HG03354 (cell line): ENCODE data around the gene C1orf167.

ENCODE experiments used
- ATAC-seq: cut with Tn5 transposase; IDR thresholded peaks from one replicate; pipeline ENCODE4 v1.9.1; 2021; ENCODE audit warnings: mild to moderate bottlenecking; ENCODE audit not compliant: unreplicated experiment, poor library complexity, severe bottlenecking

Gene C1orf167

DNA sequence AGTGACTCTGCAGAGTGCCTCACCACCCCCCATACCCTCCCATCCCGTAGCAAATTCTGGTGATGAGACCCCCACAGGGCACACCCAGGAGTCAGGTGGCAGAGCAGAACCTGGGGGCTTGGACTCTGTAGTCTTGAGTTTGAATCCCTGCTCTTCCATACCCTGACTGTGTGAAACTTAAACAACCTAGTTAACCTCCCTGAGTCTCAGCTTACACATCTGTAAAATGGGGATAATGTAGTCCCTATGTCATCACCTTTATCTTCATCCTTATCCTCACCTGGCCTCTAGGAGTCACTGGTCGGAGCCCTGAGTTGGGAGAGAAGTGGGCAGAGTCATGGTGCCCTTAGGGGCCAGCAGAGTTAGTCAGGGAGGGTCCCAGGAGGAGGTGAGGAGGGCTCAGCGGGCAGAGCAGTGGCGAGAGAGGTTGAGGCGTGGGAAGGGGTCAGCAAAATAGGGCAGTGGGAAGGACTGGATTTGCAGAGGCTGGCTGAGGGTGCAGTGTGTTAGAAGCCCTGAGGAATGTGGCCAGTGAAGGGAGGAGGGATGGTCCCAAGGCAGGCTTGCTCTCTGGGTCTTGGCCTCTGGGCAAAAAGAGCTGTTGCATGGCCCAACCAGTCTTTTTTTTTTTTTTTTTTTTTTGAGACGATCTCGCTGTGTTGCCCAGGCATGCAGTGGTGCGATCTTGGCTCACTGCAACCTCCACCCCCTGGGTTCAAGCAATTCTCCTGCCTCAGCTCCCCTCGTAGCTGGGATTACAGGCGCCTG is 18.6 kb downstream of the C1orf167 start:
- no peak for ATAC-seq

GRCh38 chr1:11781297-11781696 is 19.3 kb downstream of the C1orf167 start:
- no peak for ATAC-seq

DNA sequence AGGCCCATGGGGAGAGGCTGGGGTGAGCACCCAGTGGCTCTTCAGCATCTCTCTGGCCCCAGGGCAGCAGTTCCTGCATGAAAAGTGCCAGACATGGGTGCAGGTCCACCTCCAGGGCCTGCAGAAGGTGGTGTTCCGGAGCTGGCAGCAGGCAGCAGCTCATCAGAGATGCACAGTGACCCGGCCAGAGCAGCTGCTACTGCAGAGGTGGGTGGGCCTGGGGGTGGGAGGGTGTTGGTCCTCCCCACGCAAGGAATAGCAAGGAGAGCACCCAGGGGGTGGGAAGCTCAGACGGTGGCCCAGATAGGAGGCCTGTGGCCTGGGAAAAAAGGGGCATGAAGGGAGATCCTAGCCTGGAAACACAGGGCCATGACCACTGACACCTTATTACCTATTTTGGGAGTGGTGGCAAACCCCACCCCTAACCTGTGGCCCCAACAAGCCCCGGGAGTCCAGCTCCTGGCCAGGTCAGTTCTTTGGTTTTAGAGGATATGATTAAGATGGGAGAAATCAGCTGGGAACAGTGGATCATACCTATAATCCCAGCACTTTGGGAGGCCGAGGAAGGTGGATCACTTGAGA is 20.2 kb downstream of the C1orf167 start:
- no peak for ATAC-seq

DNA sequence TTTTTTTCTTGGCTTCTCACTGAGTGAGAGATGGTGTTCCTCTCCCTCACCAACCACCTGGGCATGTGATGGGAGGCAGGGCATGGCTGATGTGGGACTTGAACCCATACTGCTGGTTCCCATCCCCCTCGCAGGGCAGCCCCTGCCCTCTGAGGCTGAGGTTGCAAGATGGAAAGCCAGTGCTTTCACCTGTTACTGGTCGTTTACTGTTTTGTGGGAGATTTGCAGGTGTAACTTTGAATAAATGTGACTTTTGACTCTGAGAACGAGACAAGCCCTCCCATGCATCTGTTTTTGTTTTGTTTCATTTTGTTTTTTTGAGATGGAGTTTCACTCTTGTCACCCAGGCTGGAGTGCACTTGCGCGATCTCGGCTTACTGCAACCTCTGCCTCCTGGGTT is 21.6 kb downstream of the C1orf167 start:
- ATAC-seq = no peak

DNA sequence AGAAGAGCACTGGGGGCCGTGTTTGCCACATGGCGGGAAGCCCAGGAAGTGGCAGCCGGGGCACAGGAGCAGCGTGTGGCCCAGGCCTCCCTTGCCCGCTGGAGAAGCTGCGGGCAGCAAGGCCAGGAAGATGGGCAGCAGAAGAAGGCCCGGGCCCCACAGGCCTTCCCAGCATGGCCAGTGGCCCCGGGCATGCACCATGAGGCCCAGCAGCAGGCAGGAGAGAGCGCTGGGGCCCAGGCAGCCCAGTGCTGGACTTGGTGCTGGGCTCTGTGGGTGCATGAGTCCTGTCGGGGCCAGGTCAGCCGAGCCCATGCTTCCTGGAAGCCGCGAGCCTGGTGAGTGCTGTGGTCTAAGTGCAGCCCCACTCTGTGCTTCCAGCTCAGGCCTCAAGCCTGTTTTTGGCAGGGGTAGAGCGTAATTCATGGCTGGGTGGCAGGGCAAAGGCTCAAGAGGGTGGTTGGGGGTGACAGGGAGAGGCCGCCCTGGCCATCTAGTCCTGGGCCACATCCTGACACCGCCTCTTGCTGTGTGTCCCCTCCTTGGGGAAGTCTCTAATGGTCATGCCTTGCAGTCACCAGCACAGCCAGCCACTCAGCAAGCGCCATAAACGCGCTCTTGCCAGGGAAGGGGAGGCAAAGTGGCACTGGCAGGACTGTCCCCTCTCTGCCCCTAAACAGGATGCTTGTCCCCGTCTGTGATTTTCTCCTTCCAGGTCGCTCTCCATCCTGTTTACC is 22.4 kb downstream of the C1orf167 start:
- ATAC-seq = peak; percentile 8

- peak; percentile 64 for ATAC-seq
Measured at GRCh38 chr1:11784993-11785769, 23.2 kb downstream of the C1orf167 start.

- no peak for ATAC-seq
Measured at GRCh38 chr1:11786168-11786567, 24.2 kb downstream of the C1orf167 start.

DNA sequence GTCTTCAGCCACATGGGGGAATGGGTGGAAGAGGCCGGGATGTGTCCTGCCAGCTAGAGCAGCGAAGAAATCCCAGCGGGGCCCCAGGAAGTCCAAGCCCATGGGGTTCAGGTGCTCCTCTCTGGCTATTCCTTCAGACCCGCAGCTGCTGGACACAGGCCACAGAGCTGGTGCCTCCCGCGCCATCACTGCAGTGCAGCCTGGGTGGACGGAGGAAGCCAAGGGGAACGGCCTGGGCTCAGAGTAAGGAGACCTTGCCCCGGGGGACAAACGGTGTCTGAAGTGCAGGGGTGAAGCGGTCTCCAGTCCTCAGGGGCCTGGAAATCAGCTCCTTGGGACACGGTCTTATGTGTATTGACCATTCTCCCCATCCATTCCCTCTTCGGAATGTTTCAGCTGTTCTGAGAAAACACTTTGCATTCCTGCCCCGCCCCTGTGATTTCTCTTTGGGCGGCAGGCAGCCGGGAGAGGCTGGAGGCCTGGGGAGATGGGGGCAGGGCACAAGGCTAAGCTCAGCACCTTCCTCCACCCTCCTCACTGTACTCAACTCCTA is 25.3 kb downstream of the C1orf167 start:
- no peak for ATAC-seq

GRCh38 chr1:11787804-11788436 is 25.9 kb downstream of the C1orf167 start:
- ATAC-seq = no peak

- ATAC-seq = no peak
Measured at GRCh38 chr1:11788549-11789053, 26.6 kb downstream of the C1orf167 start.

- no peak for ATAC-seq
Measured at GRCh38 chr1:11789126-11790067, 27.4 kb downstream of the C1orf167 start.

GRCh38 chr1:11790101-11790879 is 28.3 kb downstream of the C1orf167 start:
- ATAC-seq = no peak

GRCh38 chr1:11790880-11791715 is 29.1 kb downstream of the C1orf167 start:
- ATAC-seq = no peak

GRCh38 chr1:11792106-11792505 is 30.1 kb downstream of the C1orf167 start:
- no peak for ATAC-seq

DNA sequence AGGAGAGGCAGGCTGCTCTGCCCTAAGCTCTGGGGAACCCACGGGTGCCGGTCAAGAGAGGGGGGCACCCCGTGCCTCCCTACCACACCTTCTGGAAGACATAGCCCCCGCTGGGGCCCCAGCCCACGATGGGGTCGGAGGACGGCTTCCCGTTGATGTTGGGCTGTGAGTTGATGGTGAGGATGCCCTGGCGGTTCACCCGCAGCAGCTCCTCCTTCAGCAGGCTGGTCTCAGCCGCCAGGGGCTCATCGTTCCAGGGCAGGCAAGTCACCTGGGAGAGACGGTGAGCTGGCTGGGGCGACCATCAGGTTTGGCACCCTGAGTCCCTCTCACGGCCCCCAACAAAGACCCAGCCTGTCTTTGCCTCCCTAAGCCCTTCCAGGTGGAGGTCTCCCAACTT is 31.8 kb downstream of the C1orf167 start:
- no peak for ATAC-seq

- ATAC-seq = no peak
Measured at GRCh38 chr1:11794446-11795237, 32.6 kb downstream of the C1orf167 start.
